K562 (cell line): ENCODE results near the gene METRN. TPM values are rescaled to one million over a fixed set of nuclear protein-coding genes. Genes with fewer than 3 reads are reported as not detected.

Experiments used
- BCOR ChIP-seq: fragments of 450-650 bp; IDR thresholded peaks from 2 replicates; pipeline ENCODE4 v1.6.1; 2016
- CHD1 ChIP-seq: fragments of 200-600 bp; sonication (generic); IDR thresholded peaks from one replicate; pipeline ENCODE4 v1.6.1; 2012; ENCODE audit warnings: mild to moderate bottlenecking, moderate library complexity, low read length, inconsistent platforms
- CHD7 ChIP-seq: fragments of 200-600 bp; sonication (generic); IDR thresholded peaks from one replicate; pipeline ENCODE4 v1.6.1; 2012; ENCODE audit warnings: mild to moderate bottlenecking, low read depth, low read length, inconsistent platforms
- CREB1 ChIP-seq, 2 experiments: sonication (generic) in 1 of 2; formaldehyde crosslinking in 1 of 2; IDR thresholded peaks; 2 replicates each; pipeline versions ENCODE4 v1.6.1 to v1.8.0; 2012 to 2022; ENCODE audit warnings: inconsistent platforms in 1 of 2, mild to moderate bottlenecking in 1 of 2, missing genetic modification reagents in 1 of 2, moderate library complexity in 1 of 2
- DEAF1 ChIP-seq: fragments of 450-650 bp; formaldehyde crosslinking; IDR thresholded peaks from 2 replicates; pipeline ENCODE4 v1.4.0; 2020; ENCODE audit warnings: mild to moderate bottlenecking, moderate library complexity
- EZH2 ChIP-seq: IDR thresholded peaks from 2 replicates; pipeline ENCODE4 v1.6.1; 2012; ENCODE audit warnings: low read depth, mild to moderate bottlenecking, inconsistent platforms, low read length, borderline replicate concordance
- HNRNPL ChIP-seq: fragments of 200-400 bp; formaldehyde crosslinking; IDR thresholded peaks from 2 replicates; pipeline ENCODE4 v1.6.1; 2017; ENCODE audit warnings: low read depth, mild to moderate bottlenecking, low read length
- KAT7 ChIP-seq: sonication (generic); formaldehyde crosslinking; IDR thresholded peaks from 2 replicates; pipeline ENCODE4 v1.8.0; 2022; ENCODE audit warnings: missing genetic modification reagents, mild to moderate bottlenecking, borderline replicate concordance
- LARP7 ChIP-seq: fragments of 450-650 bp; IDR thresholded peaks from 2 replicates; pipeline ENCODE4 v1.6.1; 2016
- MEIS2 ChIP-seq: fragments of 450-650 bp; IDR thresholded peaks from 2 replicates; pipeline ENCODE4 v1.6.1; 2014; ENCODE audit warnings: mild to moderate bottlenecking; ENCODE audit not compliant: partially characterized antibody
- MLX ChIP-seq, 2 experiments: fragments of 450-650 bp in 1 of 2; sonication (generic) in 1 of 2; formaldehyde crosslinking; conservative IDR thresholded peaks; 2 replicates each; pipeline versions ENCODE4 v1.4.0 to v1.8.1; 2020 to 2022; ENCODE audit warnings: mild to moderate bottlenecking in 1 of 2, missing genetic modification reagents in 1 of 2
- NCOA2 ChIP-seq, 2 experiments: fragments of 450-650 bp; IDR thresholded peaks; 2 replicates each; pipeline ENCODE4 v1.6.1; 2018; ENCODE audit warnings: mild to moderate bottlenecking in 2 of 2, moderate library complexity in 1 of 2; ENCODE audit not compliant: partially characterized antibody in 2 of 2
- XRCC3 ChIP-seq: fragments of 450-650 bp; IDR thresholded peaks from 2 replicates; pipeline ENCODE4 v1.6.1; 2017; ENCODE audit warnings: mild to moderate bottlenecking, moderate library complexity
- ZNF121 ChIP-seq: sonication (generic); formaldehyde crosslinking; conservative IDR thresholded peaks from 2 replicates; pipeline ENCODE4 v1.8.0; 2022; ENCODE audit warnings: missing genetic modification reagents
- polyA plus RNA-seq, 8 experiments: library from polyadenylated mRNA; depleted of rRNA in 4 of 8; stranded (reverse) in 5 of 8; unstranded in 3 of 8; fragments of >200 nt; fragmentation: Nextera tagmentation in 2 of 8; fragmentation: Illumina TruSeq in 1 of 8; extraction: Ambion mirVana in 2 of 8; extraction: Trizol in 1 of 8; gene quantifications; 2 replicates each; pipeline versions ENCODE4 v1.2.1 to v1.2.3, GENCODE V29; 2011 to 2014; ENCODE audit warnings: inconsistent platforms in 1 of 8, missing spikeins in 1 of 8
- total RNA-seq, 7 experiments: library from RNA; depleted of rRNA in 6 of 7; stranded (reverse); fragments of >200 nt in 6 of 7; fragmentation: Illumina TruSeq in 2 of 7; extraction: Trizol in 2 of 7; gene quantifications; 2 replicates each; pipeline versions ENCODE4 v1.2.1 to v1.2.3, GENCODE V29; 2011 to 2021; ENCODE audit warnings: low replicate concordance in 1 of 7

METRN gene
- total and polyA plus RNA-seq, 9 of the 15 experiments (the other 6 are each of a cell fraction or from before 2014, with no cell fraction given), result 0.20 to 89.8 (median 15.4) TPM

- TF ChIP-seq EZH2 (no peak), NCOA2 (IDR thresholded peaks at IDR 0.05; ENCODE audit: partially characterized antibody in 2 of 2) (no peak), HNRNPL (peak; percentile 87; the same call in 1 of the 2 replicates), ZNF121 (no peak), MEIS2 (no peak), CREB1 (IDR thresholded peaks at IDR 0.05) (no peak; the same call in 1 of the 2 replicates), CREB1 (CRISPR knock-in tag; IDR thresholded peaks at IDR 0.05) (peak; percentile 59; the same call in 1 of the 2 replicates), DEAF1 (CRISPR knock-in tag) (no peak), BCOR (0 out of 2 replicates have a peak, but pooled peaks have one; percentile 12), CHD7 (no peak), MLX (CRISPR knock-in tag; conservative IDR thresholded peaks at IDR 0.05) (peak in 1 of 2 experiments; percentile 96; a peak in 2 of 4 replicates), XRCC3 (no peak), LARP7 (no peak), CHD1 (no peak), KAT7 (CRISPR knock-in tag) (no peak)
These were observed 19.4 kb upstream of the METRN start (continued) for GRCh38 chr16:695355-696089.
